HuH-7 (cell line): ENCODE results near the gene CAMTA1.

Source experiments
- DNase-seq: peaks from one replicate; pipeline ENCODE4 v3.0.0; 2011; ENCODE audit warnings: low spot score

CAMTA1 gene

DNA sequence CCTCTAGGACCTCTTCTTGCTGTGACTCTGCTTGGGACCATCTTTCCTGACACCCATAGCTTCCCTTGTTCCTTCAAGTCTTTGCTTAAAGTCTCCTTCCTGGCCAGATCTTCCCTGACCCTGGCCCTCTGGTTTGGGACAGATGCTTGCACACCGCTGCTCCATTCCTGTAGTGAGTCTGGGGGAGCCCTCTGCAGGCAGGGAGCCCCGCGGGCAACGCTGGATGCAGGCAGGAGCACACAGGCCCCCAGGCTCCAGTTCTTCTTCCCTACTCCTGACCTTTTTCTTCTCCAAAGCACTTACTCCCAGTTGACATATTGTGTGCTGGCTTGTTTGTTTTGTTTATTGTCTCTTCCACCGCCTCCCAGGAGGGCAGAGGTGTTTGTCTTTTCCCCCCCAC lies 413.4 kb downstream of the CAMTA1 start:
- no peak for DNase-seq

DNA sequence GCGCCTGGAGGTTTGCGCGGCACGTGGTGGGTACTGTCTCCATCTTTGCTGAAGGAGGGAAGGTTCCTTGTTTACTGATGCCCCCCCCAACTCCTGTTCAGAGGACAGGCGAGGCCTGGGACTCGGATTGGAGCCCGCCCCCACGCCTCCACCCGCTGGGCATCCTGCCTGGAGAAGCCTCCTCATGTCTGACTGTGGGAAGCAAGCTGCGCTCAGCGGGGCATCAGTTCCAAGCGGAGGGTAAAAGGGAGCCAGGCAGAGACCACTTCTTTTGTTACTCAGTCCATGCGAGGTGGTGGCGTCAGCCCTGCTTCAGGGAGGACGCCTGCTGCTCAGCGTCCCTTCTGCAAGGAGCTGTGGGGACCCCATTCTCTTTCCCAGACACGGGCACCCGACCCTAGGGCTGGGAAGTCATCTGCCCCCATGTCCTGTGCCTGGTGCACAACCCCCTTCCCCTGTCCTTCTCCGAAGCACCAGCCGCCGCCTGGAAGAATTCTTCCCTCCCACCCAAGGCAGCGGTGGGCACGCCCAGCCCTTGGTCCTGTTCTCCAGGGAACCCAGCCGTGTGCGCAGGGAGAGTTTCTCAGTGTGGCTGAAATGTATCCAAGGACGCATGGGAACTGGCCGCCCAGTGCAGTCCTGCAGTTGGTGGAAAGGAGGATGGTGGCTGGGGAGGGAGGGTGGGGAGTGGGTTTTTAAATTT lies 414.0 kb downstream of the CAMTA1 start:
- no peak for DNase-seq

DNA sequence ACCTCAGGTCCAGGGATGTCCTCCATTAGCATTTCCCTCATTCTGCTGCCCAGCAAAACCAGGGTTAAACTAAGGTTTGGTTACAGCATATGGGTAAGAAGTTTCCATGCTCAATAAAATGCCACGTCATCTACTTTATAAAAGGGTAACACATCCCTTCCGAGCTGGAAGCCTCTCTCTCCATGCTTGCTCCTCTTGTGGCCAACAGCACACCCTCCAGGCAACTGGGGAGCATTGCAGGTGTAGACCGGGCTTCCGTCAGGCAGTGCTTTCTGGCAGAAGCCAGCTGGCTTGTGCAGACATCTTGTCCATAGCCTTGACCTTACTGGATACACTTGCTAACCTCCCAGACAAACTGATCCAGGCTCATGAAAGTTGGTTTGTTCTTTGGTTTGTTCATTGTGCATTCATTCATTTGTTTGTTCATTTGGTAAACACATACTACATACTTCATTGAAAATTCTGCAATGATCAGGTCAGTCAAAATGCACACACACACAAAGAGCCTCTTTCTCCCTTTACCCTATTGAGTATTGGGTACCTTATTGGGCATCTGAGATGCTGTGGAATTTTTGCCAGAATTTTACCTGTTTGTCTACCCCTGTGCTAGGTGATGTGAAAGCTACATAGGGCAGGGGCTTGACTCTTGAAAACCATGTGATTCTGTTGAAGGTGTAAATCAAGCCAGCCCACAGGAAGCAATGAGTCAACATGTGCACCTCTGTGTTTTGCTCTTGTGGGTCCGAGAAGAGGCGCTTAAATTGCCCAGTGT lies 422.8 kb downstream of the CAMTA1 start:
- DNase-seq = peak; percentile 59

DNA sequence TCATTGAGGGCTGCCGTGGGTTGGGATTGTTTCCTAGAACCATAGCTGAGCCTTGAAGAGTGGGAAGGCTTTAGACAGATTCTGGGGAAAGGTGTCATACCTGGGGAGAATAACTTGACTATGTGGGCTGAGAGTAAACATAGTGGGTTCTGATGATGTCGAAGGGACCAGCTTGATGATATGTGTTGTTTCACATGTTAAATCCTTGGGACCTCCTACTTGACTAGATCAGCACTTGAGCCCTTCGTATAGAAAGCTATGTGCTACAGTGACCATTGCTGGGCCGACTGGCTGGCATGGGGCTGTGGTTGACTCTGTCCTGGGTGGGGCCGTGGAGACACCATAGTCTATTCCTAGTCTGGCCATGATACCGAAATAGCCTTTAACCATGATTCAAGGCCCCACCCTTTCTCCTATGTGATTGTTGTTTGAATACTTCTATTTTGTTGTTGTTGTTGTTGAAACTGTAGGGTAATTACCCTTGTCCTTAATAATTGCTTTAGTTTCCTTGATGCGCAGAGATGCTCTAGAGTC lies 423.5 kb downstream of the CAMTA1 start:
- no peak for DNase-seq

DNA sequence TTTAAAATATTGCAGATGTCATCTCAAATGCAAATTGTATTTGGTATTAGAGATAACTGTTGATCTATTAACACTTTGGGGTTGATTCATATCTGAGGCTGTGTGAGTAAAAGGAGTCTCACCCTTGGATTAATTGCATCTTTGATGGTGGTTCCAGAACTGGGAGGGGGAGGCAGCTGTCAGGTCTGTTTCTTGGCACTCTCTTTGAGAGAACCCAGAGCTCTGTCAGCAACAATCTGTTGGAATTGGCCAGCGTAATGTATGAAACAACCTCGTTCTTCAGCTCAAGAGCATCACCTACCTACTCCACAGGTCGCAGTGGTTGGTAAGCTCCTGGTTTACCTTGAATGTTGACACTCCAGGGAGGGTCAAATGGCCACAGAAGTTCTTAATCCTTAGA lies 424.1 kb downstream of the CAMTA1 start:
- DNase-seq = no peak

DNA sequence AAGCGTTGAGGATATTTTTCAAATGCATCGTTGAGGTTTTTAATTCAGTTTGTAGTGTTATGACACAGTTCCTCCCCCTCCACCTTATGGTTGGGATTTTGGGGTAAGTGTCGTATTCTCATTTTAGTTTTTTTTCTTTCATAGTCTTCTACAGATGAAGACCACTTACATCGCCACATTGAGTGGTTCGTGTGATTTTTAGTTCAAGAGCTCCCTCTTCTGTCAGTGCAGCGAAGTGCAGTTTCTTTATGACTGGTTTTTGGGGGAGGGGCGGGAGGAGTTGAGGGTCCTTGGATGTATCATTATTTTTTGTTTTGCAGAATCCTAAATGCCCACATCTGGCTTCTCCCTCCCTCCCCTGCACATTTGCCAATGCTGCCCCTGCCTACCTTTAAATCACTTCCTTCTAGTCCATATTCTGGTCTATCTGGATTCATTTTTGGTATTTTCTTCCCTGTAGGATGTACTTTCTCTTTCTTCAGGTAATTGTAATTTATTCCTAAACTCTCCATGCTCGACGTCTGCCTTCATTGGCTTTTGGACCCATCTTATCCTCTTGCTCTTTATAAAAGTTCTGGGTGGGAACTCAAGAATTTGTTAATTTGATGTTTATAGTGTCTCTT lies 433.1 kb downstream of the CAMTA1 start:
- peak; percentile 42 for DNase-seq

DNA sequence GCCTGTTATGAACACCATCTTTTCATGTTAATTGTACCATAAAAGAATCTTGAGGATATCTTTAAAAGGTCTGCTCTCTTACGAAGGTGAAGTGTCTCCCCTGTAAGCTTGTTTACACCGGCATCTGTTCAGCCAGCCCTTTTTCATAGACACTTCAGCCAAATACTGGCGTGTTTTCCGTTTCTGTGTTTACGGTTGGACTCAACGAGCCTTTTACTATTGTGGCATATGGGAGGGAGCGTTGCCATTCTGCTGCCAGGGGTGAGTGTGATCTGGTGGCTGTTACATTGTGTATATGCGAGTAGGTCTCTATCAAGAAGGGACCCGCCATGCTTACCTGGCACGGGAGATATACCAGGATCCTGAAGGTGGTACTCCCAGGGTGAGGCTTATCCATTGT lies 433.8 kb downstream of the CAMTA1 start:
- DNase-seq = no peak

DNA sequence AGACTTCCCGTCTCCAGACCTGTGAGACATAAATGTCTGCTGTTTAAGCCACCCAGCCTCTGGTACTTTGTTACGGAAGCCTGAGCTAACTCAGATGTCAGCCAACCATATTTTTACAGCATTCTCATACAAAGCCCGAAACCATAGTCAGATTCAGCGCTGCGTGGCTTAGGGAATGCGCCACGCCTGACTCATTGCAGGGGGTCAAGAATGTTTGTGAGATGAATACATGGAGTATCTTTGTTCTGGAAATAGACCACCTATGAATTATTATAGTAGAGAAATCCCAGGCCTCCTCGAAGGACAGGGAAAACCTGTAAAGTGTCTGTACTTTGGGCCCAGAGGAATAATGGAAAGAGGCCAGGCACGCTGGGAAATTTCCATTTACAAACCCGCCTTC lies 434.8 kb downstream of the CAMTA1 start:
- no peak for DNase-seq

DNA sequence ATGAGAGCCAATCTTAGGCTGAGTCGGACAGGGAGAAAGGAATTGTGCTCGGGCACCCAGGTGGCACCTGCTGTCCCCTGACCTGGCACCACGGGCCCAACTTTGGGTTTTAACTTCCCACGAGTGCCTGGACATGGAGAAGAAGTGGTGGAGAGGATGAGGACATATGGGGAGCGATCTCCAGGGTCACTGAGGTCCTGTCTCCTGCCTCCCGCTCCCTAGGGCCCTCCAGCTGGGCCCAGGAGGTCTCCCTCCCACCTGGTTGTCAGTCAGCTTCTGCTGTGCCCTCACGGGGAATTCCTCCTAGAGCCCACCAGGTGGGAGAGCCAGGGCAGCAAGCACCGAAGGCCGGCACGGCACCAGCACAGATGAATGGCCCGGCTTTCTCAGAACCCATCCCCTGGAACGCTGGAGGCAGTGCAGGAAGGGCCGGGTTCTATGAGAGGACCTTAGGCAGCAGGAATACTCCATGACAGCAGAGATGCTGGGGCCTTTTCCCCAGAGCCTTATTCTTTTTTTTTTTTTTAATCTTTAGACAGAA lies 435.5 kb downstream of the CAMTA1 start:
- no peak for DNase-seq

DNA sequence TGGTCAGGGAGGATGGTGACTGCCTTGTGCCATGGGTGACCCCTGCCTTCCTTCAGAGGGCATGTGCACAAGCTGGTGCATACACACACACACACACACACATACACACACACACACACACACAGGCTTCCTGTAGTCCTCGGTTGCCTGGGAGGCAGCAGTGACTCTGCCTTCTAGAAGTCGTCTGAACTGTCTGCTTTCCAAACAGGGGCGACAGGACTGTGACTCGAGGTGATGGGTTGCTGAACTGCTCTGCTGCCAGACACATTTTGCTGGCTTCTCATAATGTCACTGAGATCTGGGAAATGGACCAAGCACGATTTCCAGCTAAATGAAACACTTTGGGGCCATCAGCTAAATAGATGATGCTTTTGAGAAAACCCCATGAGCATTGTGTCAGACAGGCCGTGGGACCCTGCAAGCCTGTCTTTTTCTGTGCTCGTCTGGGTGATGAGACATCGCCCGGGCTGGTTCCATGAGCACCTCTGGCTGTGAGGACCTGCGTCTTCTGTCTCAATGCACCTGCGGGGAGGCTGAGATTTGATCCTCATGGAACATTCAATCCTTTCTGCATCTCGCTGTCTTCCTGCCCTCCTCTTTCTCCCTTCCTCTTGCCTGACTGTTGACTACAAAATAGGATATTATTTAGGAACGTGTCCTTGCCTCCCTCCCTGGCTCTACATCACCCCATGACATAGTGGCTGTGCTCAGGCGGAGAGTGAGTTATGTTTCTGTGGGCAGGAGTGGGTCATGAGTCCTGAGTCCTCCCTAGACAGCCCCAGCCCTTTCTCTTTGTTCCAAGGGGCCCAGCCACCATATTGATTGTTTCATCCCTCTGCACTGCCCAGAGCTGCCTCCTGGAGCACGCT lies 436.8 kb downstream of the CAMTA1 start:
- no peak for DNase-seq

DNA sequence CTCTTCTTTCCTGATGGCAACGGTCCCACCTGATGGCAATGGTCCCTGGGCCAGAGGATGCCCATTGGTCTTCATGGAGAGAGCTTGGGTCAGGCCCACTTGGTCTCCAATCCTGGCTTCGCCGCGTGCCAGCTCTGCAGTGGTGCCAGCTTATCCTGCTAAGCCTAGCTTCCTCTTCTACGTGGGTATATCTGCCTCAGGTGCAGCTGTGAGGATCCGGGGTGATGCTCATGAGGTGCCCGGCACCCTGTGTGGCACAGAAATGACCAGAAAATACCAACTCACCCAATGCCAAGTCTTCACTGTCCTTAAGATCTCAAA lies 437.4 kb downstream of the CAMTA1 start:
- DNase-seq = no peak

DNA sequence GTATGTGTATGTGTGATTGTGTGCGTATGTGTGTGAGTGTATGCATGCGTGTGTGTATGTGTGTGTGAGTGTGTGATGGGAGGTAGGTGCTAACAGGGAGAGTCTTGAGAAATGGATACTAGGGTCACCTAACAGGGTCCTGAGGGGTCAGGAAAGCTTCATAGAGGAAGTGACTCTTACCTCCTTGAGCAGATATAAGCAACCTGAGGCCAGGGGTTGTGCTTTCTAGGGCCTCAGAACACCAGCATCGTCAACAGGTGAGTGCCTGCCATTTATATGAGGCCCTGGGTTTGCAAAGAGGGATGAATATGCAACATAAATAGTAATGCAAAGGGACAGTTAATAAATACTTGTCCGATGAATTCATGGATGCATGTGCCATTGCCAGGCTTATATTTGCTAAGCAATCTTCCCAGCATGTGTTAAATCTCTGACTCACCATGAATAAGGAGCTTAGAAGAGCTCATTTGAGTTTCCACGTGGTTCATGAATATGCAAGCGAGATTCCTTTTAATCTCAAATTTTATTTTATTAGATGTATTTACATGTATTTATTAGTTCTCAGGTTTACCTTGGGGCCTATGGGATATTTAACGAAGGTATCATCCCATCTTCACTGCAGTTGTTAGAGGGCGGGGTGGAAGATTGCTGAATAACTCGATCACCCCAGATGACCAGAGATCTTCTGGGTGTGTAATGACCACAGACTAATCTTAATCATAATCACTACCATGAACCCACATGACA lies 438.3 kb downstream of the CAMTA1 start:
- DNase-seq = no peak

DNA sequence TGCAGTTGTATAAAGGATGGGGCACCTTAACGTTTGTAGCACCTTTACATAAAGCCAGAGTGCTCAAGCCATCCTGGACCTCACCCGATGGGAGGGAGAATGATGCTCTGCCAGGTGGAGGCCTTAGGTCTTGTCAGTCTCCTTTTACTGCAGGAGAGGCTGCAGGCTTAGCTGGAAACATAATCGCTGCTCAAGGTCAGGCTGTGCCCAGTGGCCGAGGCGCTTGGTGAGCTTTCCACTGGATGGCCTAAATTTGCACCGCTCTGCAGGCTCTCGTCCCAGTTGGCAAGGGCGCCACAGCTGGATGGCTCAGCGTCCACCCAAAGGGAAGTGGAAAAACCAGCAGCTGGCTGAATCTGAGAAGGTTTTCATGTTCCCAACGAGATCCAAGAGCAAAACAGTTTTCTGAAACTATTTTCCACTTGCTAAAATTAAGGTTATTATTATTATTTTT lies 438.9 kb downstream of the CAMTA1 start:
- no peak for DNase-seq

DNA sequence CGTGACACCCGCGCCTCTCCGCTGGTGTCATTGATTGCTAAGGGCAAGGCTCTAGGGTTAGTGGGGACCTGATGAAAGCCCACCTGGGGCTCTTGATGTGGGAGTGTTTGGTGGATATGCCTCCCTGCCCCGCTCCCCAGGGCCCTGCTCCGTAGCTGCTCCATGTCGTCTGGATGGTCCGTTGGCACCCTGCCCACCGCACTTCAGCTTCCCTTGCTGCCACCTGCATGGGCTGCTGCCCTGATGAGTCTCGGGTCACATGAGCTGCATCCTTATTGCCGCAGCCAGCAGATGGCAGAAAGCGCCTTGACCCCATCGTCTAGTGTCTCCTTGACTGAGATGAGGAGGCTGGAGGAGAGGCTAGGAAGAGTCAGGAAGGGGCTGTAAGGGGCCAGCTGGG lies 439.4 kb downstream of the CAMTA1 start:
- no peak for DNase-seq

DNA sequence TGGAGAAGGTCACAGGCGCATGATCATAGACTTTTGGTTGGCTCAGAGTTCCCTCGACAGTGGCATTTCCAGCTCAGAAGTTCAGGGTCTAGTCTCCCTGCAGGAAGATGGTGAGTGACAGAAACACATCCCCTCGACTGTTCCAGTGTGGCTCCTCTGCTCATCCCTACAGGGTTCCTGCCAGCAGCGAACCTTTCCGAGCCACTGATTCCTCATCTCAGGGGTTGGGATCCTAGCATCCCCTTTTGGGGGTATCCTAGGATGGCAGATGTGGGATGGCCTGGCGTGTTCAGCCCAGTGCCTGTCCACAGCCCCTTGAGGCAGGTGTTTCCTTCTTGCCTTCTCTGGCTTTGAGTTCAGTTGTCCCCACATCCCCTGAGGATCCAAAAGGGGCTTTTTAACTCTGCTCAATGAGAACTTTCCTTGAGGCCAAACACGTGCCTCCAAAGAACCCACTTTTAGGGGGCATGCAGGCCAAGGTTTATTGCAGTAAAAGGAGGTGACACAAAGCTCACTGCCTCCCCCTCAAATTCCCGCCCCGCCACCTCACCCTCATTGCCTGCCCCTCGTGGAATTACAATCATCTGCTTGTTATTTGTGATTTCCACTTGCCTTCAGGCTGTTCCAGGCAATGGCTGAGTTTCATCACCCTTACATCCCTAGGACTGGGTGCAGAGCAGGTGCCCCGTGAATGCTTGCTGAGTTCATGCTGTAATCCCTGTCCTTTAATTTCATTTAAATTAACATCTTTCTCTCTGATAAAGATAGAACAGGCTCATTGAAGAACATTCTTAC lies 440.7 kb downstream of the CAMTA1 start:
- no peak for DNase-seq

DNA sequence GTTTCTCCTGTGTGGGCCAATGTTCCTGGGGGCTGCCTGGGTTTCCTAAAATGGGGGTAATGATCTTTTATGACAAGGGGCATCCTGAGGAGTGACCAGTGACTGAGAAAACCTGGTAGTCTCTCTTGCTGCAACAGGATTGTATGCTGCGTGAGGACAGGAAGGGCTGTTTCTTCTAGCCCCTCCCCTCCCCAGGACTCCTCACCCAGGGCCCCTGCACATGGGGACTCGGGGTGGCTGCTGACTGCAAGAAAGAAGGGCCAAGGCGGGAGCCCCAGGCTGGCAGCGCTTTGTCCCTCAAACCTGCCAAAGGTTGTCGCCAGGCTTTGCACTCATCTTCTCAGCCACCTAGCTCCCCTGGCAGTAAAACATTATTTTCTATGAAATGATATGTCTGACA lies 442.4 kb downstream of the CAMTA1 start:
- no peak for DNase-seq

DNA sequence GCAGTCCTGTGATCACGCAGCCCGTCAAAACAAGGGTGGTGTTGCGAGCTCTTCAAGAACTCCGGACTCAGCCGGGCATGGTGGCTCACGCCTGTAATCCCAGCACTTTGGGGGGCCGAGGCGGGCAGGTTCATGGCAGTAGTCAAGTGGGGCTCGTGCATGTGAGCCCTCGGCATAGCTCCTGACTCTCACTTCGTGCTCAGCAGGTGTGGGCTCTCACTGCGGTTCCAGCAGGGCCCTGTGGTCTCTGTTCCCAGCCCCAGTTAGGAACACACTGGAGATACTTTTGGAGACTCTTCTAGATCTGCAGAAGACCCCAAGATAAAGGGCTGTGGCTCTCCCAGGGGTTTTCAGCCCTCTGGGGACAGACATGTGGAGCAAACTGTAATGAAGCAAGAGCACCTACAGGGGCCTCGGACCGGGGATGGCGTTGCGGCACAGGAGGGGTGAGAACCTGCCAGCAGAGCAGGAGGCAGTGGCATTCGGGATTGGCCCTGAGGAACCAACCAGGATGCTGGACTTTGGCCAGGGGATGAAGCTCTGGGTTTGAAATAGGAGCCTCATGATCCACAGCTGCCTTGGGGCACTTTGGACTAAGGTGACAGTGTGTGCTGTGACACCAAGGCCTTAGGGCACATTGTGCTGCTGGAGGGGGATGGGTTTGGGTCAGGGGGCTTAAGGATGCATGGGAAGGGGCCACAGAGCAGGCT lies 443.2 kb downstream of the CAMTA1 start:
- DNase-seq = no peak

DNA sequence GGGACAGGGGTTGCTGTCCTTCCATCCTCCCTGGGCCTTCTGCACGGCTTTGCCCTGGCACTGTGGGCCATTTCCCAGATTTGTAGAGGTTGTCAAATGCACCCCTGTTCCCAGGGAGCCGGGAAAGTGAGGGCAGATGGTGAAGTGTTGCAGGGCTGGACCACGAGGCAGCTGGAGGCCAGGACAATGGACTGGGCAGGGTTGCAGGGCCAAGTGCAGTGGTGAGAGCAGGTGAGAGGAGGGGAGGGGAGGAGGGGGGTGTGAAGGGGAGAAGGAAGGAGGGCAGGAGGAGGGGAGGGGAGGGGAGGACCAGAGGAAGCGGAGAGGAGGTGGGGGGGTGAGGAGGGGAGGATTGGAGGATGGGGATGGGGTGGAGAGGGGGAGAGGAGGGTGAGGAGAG lies 443.9 kb downstream of the CAMTA1 start:
- no peak for DNase-seq
